Measurements from ENCODE around the gene MEAF6. TPM values are rescaled to one million over a fixed set of nuclear protein-coding genes. Genes with fewer than 3 reads are reported as not detected.

The MEAF6 gene
- total and polyA plus RNA-seq, 2 of the 8 experiments (the other 6 are each of a cell fraction or from before 2014, with no cell fraction given), result 23.0 to 38.8 TPM

DNA sequence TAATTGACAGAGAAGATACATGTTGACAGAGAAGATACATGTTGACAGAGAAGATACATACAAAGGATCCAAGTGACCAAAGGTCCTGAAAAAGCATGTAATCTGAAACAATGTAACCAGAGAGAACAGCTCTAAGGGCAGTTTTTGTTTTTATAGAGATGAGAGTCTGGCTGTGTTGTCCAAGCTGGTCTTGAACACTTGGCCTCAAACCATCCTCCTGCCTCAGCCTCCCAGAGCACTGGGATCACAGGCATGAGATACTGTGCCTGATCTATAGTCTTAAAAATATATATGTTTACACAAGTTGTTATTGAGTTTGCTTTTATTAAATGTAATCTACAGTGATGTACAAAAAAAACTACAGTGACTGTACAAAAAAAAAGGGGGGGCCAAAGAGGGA, 12.5 kb downstream of the MEAF6 start:
- no peak overlapping the region for H4K91ac ChIP-seq (replicated peaks; ENCODE audit: insufficient read length, low read length)
- H2BK15ac ChIP-seq (ENCODE audit: low read length), result no peak overlapping the region
- no peak overlapping the region for H3K56ac ChIP-seq (replicated peaks; ENCODE audit: insufficient read length, low read depth, low read length)
- no peaks in the 10 kb centered on the region for H3K9me3 ChIP-seq (ENCODE audit: insufficient read depth in 2 of 2, low read depth in 1 of 2, low read length in 1 of 2)
- H3K23me2 ChIP-seq (ENCODE audit: low read depth, low read length), result no peaks in the 10 kb centered on the region
- H4K8ac ChIP-seq (ENCODE audit: extremely low read depth, insufficient read depth, low read length), result no peak overlapping the region
- H3K27me3 ChIP-seq (replicated peaks in 1 of 4; ENCODE audit: control insufficient read depth in 3 of 4, extremely low read depth in 1 of 4, insufficient read depth in 3 of 4, low read length in 3 of 4), result no peaks in the 10 kb centered on the region
- no peak overlapping the region for H2BK12ac ChIP-seq (ENCODE audit: low read depth, low read length)
- H3K4me2 ChIP-seq (ENCODE audit: insufficient read depth in 1 of 2, low read depth in 2 of 2, low read length in 2 of 2), result no peak overlapping the region
- no peak overlapping the region for H2AK5ac ChIP-seq (ENCODE audit: low read depth, low read length)
- H2BK5ac ChIP-seq (ENCODE audit: low read depth, low read length), result no peak overlapping the region
- CTCF ChIA-PET (ENCODE audit: partially characterized antibody), result no interaction called here
- H3K9ac ChIP-seq (replicated peaks in 1 of 4; ENCODE audit: extremely low read depth in 1 of 4, low read depth in 3 of 4, low read length in 3 of 4), result no peak overlapping the region
- H3K14ac ChIP-seq (ENCODE audit: insufficient read length), result no peak overlapping the region
- no peaks in the 10 kb centered on the region for H3K4me1 ChIP-seq (replicated peaks in 1 of 4; ENCODE audit: control insufficient read depth in 3 of 4, insufficient read depth in 4 of 4, low read length in 3 of 4)
- POLR2A ChIA-PET (ENCODE audit: partially characterized antibody), result no interaction called here
- H3K79me1 ChIP-seq (ENCODE audit: low read depth, low read length), result no peaks in the 10 kb centered on the region
- no peak overlapping the region for H3K4me3 ChIP-seq (ENCODE audit: extremely low read depth in 1 of 4, insufficient read depth in 2 of 4, low read depth in 3 of 4, low read length in 4 of 4)
- no peaks in the 10 kb centered on the region for H4K20me1 ChIP-seq (replicated peaks in 1 of 2; ENCODE audit: control insufficient read depth in 1 of 2, insufficient read depth in 2 of 2, low read length in 2 of 2)
- no peak overlapping the region for H3K23ac ChIP-seq (ENCODE audit: insufficient read length)
- DNase-seq (ENCODE audit: low read depth in 1 of 2, low spot score in 2 of 2), result no peak
- no peak overlapping the region for H3K18ac ChIP-seq (ENCODE audit: extremely low read depth, low read length)
- no peak overlapping the region for H2BK20ac ChIP-seq (ENCODE audit: low read length)
- H3K36me3 ChIP-seq (ENCODE audit: control insufficient read depth in 2 of 4, insufficient read depth in 4 of 4, low read length in 3 of 4), result peaks cover 11 to 26% (median 14%) of the 10 kb centered on the region in 4 experiments; a peak in 7 of 8 replicates
- no peak overlapping the region for H4K5ac ChIP-seq (ENCODE audit: insufficient read length, low read depth, low read length)
- no peak overlapping the region for H3K4ac ChIP-seq (replicated peaks; ENCODE audit: insufficient read length, low read depth, low read length)
- H3K27ac ChIP-seq (ENCODE audit: low read depth, low read length), result no peak overlapping the region
- no peaks in the 10 kb centered on the region for H3K79me2 ChIP-seq (ENCODE audit: control insufficient read depth in 1 of 2, insufficient read depth in 2 of 2, low read length in 2 of 2)
- no peak overlapping the region for H2AFZ ChIP-seq (ENCODE audit: low read length)
- no peak for FAIRE-seq
- H2BK120ac ChIP-seq (replicated peaks; ENCODE audit: low read depth, low read length), result no peak overlapping the region
- TF ChIP-seq HDAC2 (IDR thresholded peaks at IDR 0.05; ENCODE audit: borderline replicate concordance in 1 of 2, low read depth in 2 of 2, low read length in 2 of 2) (no peak), ATF3 (IDR thresholded peaks at IDR 0.05; ENCODE audit: insufficient read depth, low read depth, low read length) (no peak), EZH2 (IDR thresholded peaks at IDR 0.05; ENCODE audit: low read depth, low read length, severe bottlenecking) (no peak), TAF1 (IDR thresholded peaks at IDR 0.05; ENCODE audit: low read depth, low read length) (no peak), RNF2 (IDR thresholded peaks at IDR 0.05; ENCODE audit: borderline replicate concordance, low read depth, low read length, missing control alignments, poor library complexity, severe bottlenecking) (no peak)
